NCI-H2171 treated with DMSO at 0.1 percent for 48 hours (cell line): Measurements from ENCODE around the gene NKTR.
"Not testable (repeated sequence)": the region's sequence is repeated elsewhere in the genome, so short reads cannot be mapped to it uniquely, and the experiment has no call there.

Experiments
- DNase-seq: peaks from one replicate; lab custom pipeline; 2025; lab: John Stamatoyannopoulos, UW

Gene NKTR

GRCh38 chr3:42597098-42597497, 3.4 kb upstream of the NKTR start:
- not testable (repeated sequence) for DNase-seq

DNA sequence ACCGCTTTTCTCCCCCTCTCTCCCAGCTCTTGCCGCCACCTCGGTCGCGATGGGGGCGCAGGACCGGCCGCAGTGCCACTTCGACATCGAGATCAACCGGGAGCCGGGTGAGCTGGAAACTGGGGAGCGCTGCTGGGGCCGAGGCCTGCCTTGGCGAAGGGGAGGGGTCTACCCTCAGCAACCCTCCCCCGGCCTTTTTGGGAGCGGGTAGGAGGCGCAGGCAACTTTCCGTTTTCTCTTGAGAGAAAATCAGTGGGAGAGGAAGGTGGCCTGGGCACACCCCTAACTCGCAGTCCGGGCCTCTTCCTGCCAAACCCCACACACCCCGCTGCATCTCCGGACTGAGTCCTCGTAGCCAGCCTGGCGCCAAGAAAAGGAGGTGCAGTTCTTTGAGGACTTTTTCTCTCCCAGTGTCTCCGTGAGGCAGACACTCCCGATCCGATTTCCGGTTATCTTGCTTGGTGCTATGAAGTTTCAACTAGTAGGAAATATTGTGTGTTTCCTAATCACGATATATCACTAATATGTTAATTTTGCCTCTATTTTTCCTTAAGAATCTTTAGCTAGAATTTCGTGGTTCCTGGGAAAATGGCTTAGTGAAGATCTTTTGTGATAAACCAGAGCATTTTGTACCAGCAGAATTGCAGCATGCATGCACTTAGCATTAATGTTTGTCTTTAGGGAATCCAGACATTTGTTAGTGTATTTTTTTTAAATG, 631 bp downstream of the NKTR start:
- peak; percentile 55 for DNase-seq

DNA sequence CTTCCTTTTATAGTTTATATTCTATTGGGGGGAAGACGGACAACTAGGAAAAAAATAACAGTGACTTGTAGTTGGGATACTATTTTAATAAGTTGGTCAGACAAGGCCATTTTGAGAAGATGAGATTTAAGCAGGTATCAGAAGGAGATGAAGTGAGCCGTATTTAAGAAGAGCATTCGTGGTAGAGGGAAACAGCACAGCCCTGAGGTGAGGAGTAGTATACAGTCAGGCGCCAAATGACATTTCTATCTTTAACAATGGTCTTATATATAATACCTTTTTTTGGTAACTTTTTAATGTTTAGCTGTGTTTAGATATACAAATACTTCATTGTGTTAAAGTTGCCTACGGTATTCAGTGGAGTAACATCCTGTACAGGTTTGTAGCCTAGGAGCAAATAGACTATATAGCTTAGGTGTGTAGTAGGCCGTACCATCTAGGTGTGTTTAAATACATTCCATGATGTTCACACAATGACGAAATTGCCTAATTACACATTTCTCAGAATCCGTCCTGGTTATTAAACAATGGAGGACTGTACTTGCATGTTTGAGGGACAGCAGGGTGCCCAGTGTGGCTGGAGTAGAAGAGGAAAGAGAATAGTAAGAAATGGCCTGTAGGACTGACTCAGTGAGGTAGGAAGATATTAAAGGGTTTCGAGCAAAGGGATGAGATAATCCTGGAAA, 1.6 kb downstream of the NKTR start:
- DNase-seq, result no peak

DNA sequence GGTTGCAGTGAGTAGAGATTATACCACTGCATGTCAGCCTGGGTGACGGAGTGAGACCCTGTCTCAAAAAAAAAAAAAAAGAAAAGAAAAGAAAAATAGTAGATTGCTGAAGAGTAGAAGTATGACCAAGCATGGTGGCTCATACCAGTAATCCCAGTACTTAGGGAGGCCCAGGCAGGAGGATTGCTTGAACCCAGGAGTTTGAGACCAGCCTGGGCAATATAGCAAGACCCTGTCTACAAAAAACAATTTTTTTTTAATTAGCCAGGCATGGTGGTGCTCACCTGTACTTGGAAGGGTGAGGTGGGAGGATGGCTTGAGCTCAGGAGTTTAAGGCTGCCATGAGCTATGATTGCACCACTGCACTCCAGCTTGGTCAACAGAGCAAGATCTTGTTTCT, 2.5 kb downstream of the NKTR start:
- DNase-seq, result no peak

DNA sequence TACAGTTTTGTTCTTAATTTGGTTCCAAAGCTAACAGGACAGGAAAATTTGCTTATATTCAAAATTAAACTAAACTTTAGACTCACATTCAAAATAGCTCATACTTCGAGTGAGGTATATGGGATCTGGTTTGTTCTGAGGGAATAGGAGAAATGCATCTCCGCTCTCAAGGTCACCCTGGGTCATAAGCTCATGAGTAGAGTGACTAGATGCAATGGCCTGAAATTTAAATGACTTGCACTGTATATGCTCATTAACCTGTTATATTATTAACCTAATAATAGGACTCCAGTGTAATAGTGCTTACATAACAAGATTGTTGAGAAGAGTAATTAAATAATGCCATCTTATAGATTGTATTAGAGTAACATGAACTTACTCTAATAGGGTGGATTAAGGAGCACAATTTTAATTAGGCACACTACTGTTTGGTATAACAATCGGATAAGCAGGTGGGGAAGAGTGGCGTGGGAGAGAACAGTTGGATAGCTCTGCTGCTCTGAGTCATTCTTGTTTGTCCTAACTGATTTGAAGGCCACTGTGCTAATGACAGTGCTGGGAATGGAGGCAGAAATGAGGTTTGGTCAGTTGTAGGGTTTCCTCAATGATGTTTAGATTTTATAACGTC, 5.2 kb downstream of the NKTR start:
- DNase-seq, result no peak

DNA sequence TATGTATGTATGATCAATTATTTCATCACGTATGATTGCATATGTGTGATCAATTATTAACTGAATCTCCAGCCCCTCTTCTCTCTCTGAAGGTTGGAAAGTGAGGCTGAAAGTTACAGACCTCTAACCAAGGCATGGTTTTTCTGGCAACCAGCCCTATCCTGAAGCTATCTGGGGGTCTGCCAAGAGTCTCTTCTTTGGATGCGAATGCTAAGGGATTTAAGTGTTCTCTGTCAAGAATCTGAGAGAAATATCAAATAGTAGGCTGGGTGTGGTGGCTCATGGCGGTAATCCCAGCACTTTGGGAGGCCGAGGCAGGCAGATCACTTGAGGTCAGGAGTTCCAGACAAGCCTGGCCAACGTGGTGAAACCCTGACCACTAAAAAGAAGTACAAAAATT, 8.1 kb downstream of the NKTR start:
- DNase-seq, result no peak

- DNase-seq, result no peak
These were observed 10.5 kb downstream of the NKTR start for GRCh38 chr3:42610976-42611375.

- DNase-seq, result no peak
These were observed 11.7 kb downstream of the NKTR start for GRCh38 chr3:42612217-42612616.

DNA sequence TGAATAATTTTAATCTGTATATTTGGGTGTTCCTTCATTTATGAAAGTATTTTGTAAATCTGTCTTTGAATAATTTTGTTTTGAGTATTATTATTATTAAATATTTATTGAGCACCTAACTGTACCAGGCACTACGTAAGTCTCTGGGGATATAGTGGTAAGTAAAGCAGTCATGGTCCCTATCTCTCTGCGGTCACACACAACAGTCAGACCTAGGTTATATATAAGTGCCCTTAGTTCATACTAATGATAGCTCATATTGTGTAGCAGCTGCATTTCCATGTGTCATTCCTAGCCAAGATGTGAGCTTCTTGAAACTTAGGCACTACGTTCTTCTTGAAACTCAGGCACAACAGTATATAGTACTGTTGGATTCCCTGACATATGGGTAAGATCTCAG, 12.4 kb downstream of the NKTR start:
- no peak for DNase-seq

DNA sequence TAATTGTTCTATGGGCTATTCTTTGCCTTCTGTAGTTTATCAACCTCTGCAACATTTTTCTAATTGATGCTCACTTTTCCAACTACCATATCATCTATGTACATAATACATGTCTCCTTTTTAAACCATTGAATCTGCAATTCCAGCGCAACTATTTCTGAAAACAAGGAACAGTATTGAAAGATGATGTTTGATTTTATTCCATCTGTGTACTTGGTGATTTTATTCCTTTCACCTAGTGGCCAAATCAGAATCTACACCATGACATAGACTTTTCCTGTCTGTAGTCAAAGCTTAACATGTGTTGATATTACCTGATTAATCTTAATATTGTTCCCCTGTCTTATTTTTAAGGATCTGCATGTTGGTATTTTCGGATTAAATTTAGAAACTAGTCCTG, 13.0 kb downstream of the NKTR start:
- no peak for DNase-seq

- DNase-seq, result no peak
These were observed 31.1 kb downstream of the NKTR start for GRCh38 chr3:42631620-42632019.

DNA sequence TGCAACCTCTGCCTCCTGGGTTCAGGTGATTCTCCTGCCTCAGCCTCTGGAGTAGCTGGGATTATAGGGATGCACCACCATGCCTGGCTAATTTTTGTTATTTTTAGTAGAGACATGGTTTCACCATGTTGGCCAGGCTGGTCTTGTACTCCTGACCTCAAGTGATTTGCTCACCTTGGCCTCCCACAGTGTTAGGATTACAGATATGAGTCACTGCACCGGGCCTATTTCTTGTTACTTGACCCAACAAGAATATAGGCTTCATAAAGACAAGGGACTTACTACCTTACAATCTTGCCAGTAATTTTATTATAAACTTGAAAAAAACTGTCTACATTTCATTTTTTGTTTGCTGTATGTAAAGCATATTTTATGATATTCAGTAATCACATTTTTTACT, 31.7 kb downstream of the NKTR start:
- no peak for DNase-seq

GRCh38 chr3:42633544-42633943, 33.1 kb downstream of the NKTR start:
- DNase-seq, result no peak

- no peak for DNase-seq
These were observed 34.6 kb downstream of the NKTR start for GRCh38 chr3:42635111-42635510.

DNA sequence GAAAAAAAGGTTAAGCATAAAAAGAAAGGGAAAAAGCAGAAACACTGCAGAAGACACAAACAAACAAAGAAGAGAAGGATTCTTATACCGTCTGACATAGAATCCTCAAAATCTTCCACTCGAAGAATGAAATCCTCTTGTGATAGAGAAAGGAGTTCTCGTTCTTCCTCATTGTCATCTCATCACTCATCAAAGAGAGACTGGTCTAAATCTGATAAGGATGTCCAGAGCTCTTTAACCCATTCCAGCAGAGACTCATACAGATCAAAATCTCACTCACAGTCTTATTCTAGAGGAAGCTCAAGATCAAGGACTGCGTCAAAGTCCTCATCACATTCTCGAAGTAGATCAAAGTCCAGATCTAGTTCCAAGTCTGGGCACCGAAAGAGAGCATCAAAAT, 36.5 kb downstream of the NKTR start:
- DNase-seq, result no peak

- DNase-seq, result no peak
These were observed 37.9 kb downstream of the NKTR start for GRCh38 chr3:42638339-42638842.

GRCh38 chr3:42639192-42639591, 38.7 kb downstream of the NKTR start:
- no peak for DNase-seq

DNA sequence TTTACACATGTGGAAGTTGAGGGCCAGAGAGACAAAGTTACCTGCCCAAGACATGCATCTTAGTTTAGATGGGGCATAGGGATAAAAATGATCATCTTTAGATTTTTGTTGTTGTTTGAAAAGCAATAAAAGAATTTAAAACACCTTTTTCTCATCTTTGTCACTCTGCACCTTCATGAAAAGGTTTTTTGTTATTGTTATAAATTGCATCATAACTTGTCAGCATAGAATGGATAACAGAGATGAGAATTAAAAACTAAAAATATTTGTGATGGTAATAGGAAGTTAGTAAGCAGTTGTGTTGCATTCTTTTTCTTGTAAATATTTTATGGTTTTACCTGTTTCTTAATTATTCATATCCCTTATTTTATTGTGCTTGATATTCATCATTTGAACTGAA, 39.6 kb downstream of the NKTR start:
- DNase-seq, result no peak

DNA sequence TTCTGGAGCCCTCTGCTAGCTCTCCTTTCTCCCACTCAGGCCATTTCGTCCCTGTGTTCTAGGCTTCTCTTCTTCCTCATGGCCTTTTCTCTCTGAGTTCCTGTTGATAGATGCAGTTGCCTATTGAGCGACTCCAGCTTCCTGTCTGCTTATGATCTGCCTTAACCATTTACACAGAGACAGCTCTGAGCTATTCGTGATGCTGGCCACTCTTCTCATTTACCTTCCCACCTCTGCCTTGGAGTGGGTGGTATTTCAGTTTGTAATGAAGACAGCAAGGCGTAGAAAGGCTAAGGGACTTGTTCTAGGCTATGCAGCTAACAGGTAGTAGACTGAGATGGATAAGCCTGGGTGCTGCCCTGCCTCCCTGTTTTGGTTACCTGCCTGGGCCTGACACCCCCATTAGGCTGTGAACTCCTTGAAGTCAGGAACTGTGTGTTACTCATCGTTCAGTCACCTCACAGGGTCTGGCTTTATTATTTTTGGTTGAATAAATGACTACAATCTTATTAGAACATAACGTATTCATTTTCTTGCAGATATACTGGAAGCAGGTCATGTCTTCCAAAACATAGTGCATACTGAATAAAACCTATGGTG, 40.4 kb downstream of the NKTR start:
- no peak for DNase-seq

DNA sequence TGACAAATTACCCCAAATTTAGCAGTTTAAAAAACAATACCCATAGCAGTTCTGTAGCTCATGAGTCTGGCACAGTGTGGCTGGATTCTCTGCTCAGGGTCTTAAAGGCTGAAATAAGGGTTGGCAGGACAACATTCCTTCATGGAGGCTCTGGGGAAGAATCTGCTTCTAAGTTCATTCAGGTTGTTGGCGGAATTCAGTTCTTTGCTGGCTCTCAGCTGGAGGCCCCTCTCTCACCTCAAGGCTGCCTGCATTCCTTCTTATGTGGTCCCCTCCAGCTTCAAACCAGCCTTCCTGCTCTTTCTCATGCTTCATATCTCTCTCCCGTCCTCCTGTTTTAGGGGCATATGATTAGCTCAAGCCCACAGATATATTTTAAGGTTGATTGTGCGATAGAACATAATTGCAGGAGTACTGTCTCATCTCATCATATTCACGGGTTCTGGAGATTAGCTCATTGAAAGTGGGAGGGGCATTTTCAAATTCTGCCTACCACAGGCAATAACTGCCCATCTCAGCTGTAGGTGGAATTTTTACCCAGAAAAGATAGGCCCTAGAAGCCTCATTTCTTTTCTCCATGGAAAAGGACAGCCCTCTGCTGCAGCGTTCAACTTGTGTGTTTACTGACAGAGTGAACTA, 47.5 kb downstream of the NKTR start:
- DNase-seq, result no peak

- DNase-seq, result no peak
These were observed 48.5 kb downstream of the NKTR start for GRCh38 chr3:42649006-42649405.

DNA sequence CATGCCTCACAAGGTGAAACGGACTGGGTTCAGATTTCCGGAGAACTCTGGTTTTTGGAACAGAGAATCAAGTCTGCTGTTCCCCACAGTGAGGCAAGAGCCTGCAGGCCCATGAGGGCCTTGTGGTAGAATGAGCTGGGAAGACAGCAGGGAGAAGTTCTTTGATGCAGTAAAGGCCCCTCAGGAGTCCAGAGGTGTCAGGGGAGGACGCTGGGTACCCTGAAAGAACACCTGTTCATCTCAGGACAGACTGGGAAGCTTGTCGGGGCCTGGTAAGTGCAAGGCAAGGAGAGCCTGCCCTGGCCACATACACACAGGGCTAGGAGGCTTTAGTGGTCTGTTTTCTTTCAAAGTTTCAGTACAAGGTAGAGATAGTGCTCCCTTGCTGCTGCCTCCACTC, 49.3 kb downstream of the NKTR start:
- no peak for DNase-seq
